ENCODE data around the gene PNMA8C. TPM values are rescaled to one million over a fixed set of nuclear protein-coding genes. Genes with fewer than 3 reads are reported as not detected.

The PNMA8C gene
- total RNA-seq, 1 donor from 2014 or later: 2.0 TPM

GRCh38 chr19:46431824-46432223 lies 3.1 kb upstream of the PNMA8C start:
- no peak overlapping the region for H3K4me3 Mint-ChIP-seq
- TF ChIP-seq CTCF (conservative IDR thresholded peaks at IDR 0.05): peak; percentile 53
- no peak overlapping the region for H3K27ac Mint-ChIP-seq
- no peaks in the 10 kb centered on the region for H3K9me3 Mint-ChIP-seq
- no peak for DNase-seq (ENCODE audit: extremely low spot score, unreplicated experiment)
- peaks cover 43% of the 10 kb centered on the region for H3K27me3 Mint-ChIP-seq
- H3K4me1 Mint-ChIP-seq (ENCODE audit: unreplicated experiment): peaks cover 7% of the 10 kb centered on the region
- no peaks in the 10 kb centered on the region for H3K36me3 Mint-ChIP-seq

GRCh38 chr19:46429999-46430398 lies 1.3 kb upstream of the PNMA8C start:
- Mint-ChIP-seq H3K27me3 (peaks cover 52% of the 10 kb centered on the region), H3K36me3 (no peaks in the 10 kb centered on the region), H3K4me3 (peak overlapping the region; percentile 4), H3K9me3 (no peaks in the 10 kb centered on the region), H3K4me1 (ENCODE audit: unreplicated experiment) (peaks cover 12% of the 10 kb centered on the region), H3K27ac (no peak overlapping the region)
- TF ChIP-seq CTCF (conservative IDR thresholded peaks at IDR 0.05): no peak
- no peak for DNase-seq (ENCODE audit: extremely low spot score, unreplicated experiment)

- Mint-ChIP-seq H3K36me3 (no peaks in the 10 kb centered on the region), H3K27me3 (peaks cover 54% of the 10 kb centered on the region), H3K9me3 (no peaks in the 10 kb centered on the region), H3K4me3 (peak overlapping the region; percentile 84), H3K27ac (no peak overlapping the region), H3K4me1 (ENCODE audit: unreplicated experiment) (peaks cover 12% of the 10 kb centered on the region)
- DNase-seq (ENCODE audit: extremely low spot score, unreplicated experiment): no peak
- no peak for TF ChIP-seq CTCF (conservative IDR thresholded peaks at IDR 0.05)
These were observed 1.2 kb downstream of the PNMA8C start for GRCh38 chr19:46427518-46428045.

- Mint-ChIP-seq H3K9me3 (no peaks in the 10 kb centered on the region), H3K27me3 (peaks cover 52% of the 10 kb centered on the region), H3K36me3 (no peaks in the 10 kb centered on the region), H3K4me1 (ENCODE audit: unreplicated experiment) (peaks cover 12% of the 10 kb centered on the region), H3K27ac (peak overlapping the region; percentile 79), H3K4me3 (peak overlapping the region; percentile 84)
- DNase-seq (ENCODE audit: extremely low spot score, unreplicated experiment): peak; percentile 86
- no peak for TF ChIP-seq CTCF (conservative IDR thresholded peaks at IDR 0.05)
These were observed 2.1 kb downstream of the PNMA8C start for GRCh38 chr19:46426506-46427162.

- Mint-ChIP-seq H3K36me3 (no peaks in the 10 kb centered on the region), H3K27ac (peak overlapping the region; percentile 79), H3K4me1 (ENCODE audit: unreplicated experiment) (peaks cover 12% of the 10 kb centered on the region), H3K9me3 (no peaks in the 10 kb centered on the region), H3K4me3 (peak overlapping the region; percentile 84), H3K27me3 (peaks cover 49% of the 10 kb centered on the region)
- no peak for DNase-seq (ENCODE audit: extremely low spot score, unreplicated experiment)
- TF ChIP-seq CTCF (conservative IDR thresholded peaks at IDR 0.05): no peak
These were observed 2.7 kb downstream of the PNMA8C start for GRCh38 chr19:46426035-46426505.
